Common myeloid progenitor, CD34-positive (primary cell): Measurements from ENCODE around the gene LNX1.

Experiments
- CTCF ChIA-PET: fragments of 350-600 bp; sonication (Branson Sonifier 250); formaldehyde crosslinking; loops from one replicate; lab custom pipeline; 2021; ENCODE audit warnings: antibody characterized with exemption; lab: Charles Lee
- POLR2A ChIA-PET: fragments of 350-600 bp; sonication (Branson Sonifier 250); formaldehyde crosslinking; loops from one replicate; lab custom pipeline; 2021; ENCODE audit warnings: antibody characterized with exemption; lab: Charles Lee
- DNase-seq, 3 donors: peaks; one replicate each; pipeline versions ENCODE4 v3.0.0 to v3.0.0-alpha.2; 2013
- H3K27ac ChIP-seq, 2 experiments: 1 replicate in 1 of 2; 2 replicates in 1 of 2; pipeline ENCODE4 v1.7.0; 2013; ENCODE audit warnings: inconsistent platforms in 2 of 2, low read length in 2 of 2, mild to moderate bottlenecking in 2 of 2, low read depth in 1 of 2, moderate library complexity in 1 of 2; ENCODE audit not compliant: severe bottlenecking in 2 of 2, insufficient read depth in 1 of 2, poor library complexity in 1 of 2
- H3K27me3 ChIP-seq, 5 experiments: replicated peaks in 2 of 5; 1 replicate in 3 of 5; 2 replicates in 2 of 5; pipeline versions ENCODE4 v1.6.1 to v1.7.0; 2013; ENCODE audit warnings: low read length in 4 of 5, mild to moderate bottlenecking in 2 of 5, moderate library complexity in 2 of 5, inconsistent platforms in 1 of 5; ENCODE audit not compliant: insufficient read depth in 5 of 5, control insufficient read depth in 4 of 5
- H3K36me3 ChIP-seq, 4 experiments: 1 replicate in 2 of 4; 2 replicates in 2 of 4; pipeline versions ENCODE4 v1.6.1 to v1.7.0; 2013; ENCODE audit warnings: low read length in 3 of 4, control low read depth in 1 of 4, mild to moderate bottlenecking in 1 of 4; ENCODE audit not compliant: control insufficient read depth in 4 of 4, insufficient read depth in 4 of 4
- H3K4me1 ChIP-seq, 4 experiments: 1 replicate in 3 of 4; 2 replicates in 1 of 4; pipeline versions ENCODE4 v1.6.1 to v1.7.1; 2013; ENCODE audit warnings: low read length in 3 of 4, mild to moderate bottlenecking in 3 of 4, control low read depth in 1 of 4, inconsistent platforms in 1 of 4, moderate library complexity in 1 of 4; ENCODE audit not compliant: control insufficient read depth in 4 of 4, insufficient read depth in 4 of 4; ENCODE audit errors: control extremely low read depth in 1 of 4
- H3K4me3 ChIP-seq, 7 experiments: 1 replicate in 4 of 7; 2 replicates in 3 of 7; pipeline versions ENCODE4 v1.5.1 to v1.7.0; 2013; ENCODE audit warnings: mild to moderate bottlenecking in 7 of 7, low read length in 6 of 7, moderate library complexity in 6 of 7, inconsistent platforms in 2 of 7, low read depth in 2 of 7, control low read depth in 1 of 7; ENCODE audit not compliant: insufficient read depth in 4 of 7, control insufficient read depth in 1 of 7; ENCODE audit errors: extremely low read depth in 1 of 7
- H3K9me3 ChIP-seq, 5 experiments: 1 replicate in 4 of 5; 2 replicates in 1 of 5; pipeline versions ENCODE4 v1.6.1 to v1.7.1; 2013; ENCODE audit warnings: low read length in 4 of 5, mild to moderate bottlenecking in 2 of 5, inconsistent platforms in 1 of 5, low read depth in 1 of 5, moderate library complexity in 1 of 5; ENCODE audit not compliant: control insufficient read depth in 4 of 5, insufficient read depth in 2 of 5; ENCODE audit errors: control extremely low read depth in 1 of 5
- WGBS: methylation state at CpG from one replicate; pipeline ENCODE4 v1.1.5; 2013; ENCODE audit not compliant: insufficient coverage; 5-methylcytosine and 5-hydroxymethylcytosine counted together

The LNX1 gene

DNA sequence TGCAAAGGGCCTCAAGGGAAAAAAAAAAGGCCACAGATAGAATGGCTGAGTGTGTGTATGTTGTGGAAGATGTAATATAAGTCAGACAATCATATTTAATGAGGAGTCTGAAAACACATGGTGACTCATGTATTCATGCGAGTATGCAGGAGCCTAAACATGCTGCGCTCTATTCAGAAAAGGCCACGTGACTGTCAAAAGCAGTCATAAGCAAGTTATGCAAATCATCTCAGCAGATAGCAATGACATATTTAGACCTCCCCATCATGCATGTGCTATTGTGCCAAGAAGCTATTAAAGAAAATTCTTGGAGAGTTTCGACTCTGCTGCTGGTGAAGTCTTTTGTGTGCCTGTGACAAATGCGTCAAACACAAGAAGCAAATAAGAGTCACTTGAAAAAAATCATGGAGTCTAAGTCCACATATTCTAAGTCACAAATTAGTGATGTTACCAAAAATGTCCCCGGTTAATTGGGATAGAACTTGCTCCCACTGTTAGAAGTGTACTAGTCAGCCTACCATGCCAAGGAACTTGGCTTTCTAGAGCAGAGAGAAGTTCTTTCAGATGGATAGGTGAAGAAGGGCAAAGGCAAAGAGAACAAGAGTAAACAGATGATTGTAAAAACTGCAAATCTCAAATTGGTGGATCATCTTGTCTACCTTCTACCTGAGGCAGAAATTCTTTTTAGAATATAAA is 5.0 kb downstream of the LNX1 start:
- CTCF ChIA-PET = no interaction called here
- no peak for DNase-seq
- H3K27me3 ChIP-seq = no peaks in the 10 kb centered on the region
- no peaks in the 10 kb centered on the region for H3K9me3 ChIP-seq
- H3K27ac ChIP-seq = no peak overlapping the region
- 100% methylated on average over 2 of the region's 6 CpGs for WGBS
- H3K4me3 ChIP-seq = no peak overlapping the region
- H3K36me3 ChIP-seq = no peaks in the 10 kb centered on the region
- POLR2A ChIA-PET = no interaction called here
- peaks cover 1 to 4% (median 2%) of the 10 kb centered on the region in 4 experiments for H3K4me1 ChIP-seq

DNA sequence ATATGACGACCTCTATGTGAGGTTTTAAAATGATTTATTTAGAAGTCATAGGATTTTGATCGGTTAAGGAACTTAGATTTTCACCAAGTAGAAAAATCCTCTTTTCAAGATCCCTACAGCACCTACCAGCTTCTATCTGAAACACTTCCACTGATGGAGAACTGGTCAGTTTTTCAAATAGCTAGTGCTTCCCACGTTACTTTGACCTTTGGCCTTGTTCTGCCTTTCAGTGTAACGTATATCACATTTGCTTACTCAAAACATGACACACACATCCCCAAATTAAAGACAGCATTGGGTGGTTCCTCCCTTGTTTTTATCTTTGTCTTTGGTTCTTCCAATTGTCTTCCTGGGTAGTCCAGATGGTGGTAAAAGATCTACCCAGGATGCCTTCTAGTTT is 6.6 kb downstream of the LNX1 start:
- no peak overlapping the region for H3K4me3 ChIP-seq
- no peaks in the 10 kb centered on the region for H3K27me3 ChIP-seq
- no peaks in the 10 kb centered on the region for H3K36me3 ChIP-seq
- ChIA-PET POLR2A (no interaction called here), CTCF (no interaction called here)
- no peaks in the 10 kb centered on the region for H3K9me3 ChIP-seq
- no peak for DNase-seq
- no peaks in the 10 kb centered on the region for H3K4me1 ChIP-seq
- no peak overlapping the region for H3K27ac ChIP-seq
- 100% methylated on average over 2 of the region's 4 CpGs for WGBS

DNA sequence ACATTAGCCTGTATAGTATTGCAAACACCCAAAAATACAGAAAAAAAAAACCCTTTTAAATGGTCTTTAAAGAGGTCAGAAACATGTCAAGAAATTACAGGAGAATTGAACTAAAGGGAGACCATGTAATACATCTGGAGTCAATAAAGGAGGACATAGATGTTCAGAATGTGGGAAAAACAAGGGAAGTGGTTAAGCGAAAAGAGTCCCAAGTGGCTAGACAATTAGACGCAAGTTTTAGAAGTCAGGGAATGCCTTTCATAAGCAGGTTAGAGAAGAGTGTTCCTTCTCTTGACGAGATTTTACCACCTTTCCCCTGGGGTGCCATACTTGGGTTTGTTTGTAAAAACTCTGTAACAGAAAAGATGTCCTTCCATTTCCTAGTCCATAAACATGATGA is 7.8 kb downstream of the LNX1 start:
- H3K4me1 ChIP-seq = no peaks in the 10 kb centered on the region
- no peak overlapping the region for H3K27ac ChIP-seq
- WGBS = 95% methylated on average over 3 of the region's 3 CpGs
- no peaks in the 10 kb centered on the region for H3K36me3 ChIP-seq
- ChIA-PET CTCF (no interaction called here), POLR2A (interaction anchor here (0.6 kb wide), 1 partner anchor 538 kb away, joined by 3 read pairs; no protein-coding TSS in a partner anchor)
- no peaks in the 10 kb centered on the region for H3K27me3 ChIP-seq
- H3K9me3 ChIP-seq = no peaks in the 10 kb centered on the region
- H3K4me3 ChIP-seq = no peak overlapping the region
- DNase-seq = no peak

DNA sequence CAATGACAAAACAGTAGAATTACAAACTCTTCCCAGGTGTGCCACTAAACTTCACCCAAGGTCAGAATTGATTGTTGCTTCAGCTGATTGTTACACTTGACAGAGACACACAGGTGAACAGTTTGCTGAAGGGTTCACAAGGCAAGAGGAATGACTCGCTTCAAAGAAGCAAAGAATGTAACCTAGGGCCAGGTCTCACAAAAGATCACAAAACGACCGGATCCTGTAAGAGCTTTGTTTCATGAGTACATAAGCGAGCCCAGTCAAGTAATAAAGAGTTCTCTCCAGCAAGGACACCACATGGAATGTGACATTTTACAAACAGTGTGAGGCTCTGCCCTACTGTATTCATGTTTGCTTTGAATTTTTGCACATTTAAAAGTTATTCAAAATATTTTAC is 9.1 kb downstream of the LNX1 start:
- no peak for DNase-seq
- CTCF ChIA-PET = no interaction called here

DNA sequence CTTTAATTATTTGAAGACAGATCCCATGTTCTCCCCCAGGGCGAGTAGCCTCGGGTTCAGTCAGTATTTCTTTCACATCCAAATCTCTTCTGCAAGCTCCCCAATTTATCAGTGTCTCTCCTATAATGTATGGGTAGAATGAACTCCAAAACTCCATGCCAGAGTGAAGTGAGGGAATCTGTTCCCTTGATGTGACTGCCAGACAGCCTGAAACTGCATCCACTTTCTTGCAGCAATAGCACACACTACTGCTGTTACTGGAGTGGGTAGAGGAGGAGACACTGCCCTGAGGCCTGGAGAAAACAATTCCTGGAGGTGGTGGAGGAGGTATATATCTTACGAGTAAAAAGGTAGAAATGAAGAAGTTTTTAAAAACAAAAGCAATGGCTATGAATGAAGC is 11.0 kb downstream of the LNX1 start:
- Histone ChIP-seq H3K4me1 (peaks cover 0 to 4% (median under 1%) of the 10 kb centered on the region in 4 experiments), H3K27ac (no peak overlapping the region), H3K4me3 (no peak overlapping the region), H3K9me3 (no peaks in the 10 kb centered on the region), H3K27me3 (no peaks in the 10 kb centered on the region), H3K36me3 (no peaks in the 10 kb centered on the region)
- ChIA-PET POLR2A (no interaction called here), CTCF (interaction anchor here (0.6 kb wide), 1 partner anchor 30 kb away, joined by 3 read pairs; no protein-coding TSS in a partner anchor)
- WGBS = 100% methylated on average over 1 of the region's 3 CpGs
- DNase-seq = no peak

More for the DNA sequence above, 9.1 kb downstream of the LNX1 start:
- H3K36me3 ChIP-seq = no peaks in the 10 kb centered on the region
- no peak overlapping the region for H3K4me3 ChIP-seq
- H3K4me1 ChIP-seq = no peaks in the 10 kb centered on the region
- no peak overlapping the region for H3K27ac ChIP-seq
- H3K27me3 ChIP-seq = no peaks in the 10 kb centered on the region
- 100% methylated on average over 4 of the region's 4 CpGs for WGBS
- no peaks in the 10 kb centered on the region for H3K9me3 ChIP-seq
- POLR2A ChIA-PET = no interaction called here

DNA sequence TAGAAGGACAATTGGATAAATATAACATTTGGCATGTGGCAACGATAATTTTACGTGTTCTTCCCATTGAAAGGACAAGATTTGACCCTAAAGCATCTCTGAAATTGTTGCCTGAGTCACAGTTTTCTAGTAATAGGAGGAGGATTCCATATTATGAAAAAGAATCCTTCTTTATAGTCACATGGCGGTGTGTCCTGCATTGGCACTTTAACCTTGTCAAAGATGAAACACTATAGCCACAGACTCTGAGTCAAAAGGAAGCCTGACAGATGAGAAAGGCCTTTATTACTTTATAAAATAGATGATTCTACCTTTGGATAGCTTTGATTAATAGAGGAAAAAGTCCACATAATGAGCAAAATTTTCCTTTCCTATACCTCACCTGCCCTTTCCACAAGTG is 11.5 kb downstream of the LNX1 start:
- H3K27ac ChIP-seq = no peak overlapping the region
- no peaks in the 10 kb centered on the region for H3K36me3 ChIP-seq
- no peaks in the 10 kb centered on the region for H3K9me3 ChIP-seq
- peaks cover 0 to 4% (median under 1%) of the 10 kb centered on the region in 4 experiments for H3K4me1 ChIP-seq
- no peak for DNase-seq
- no peaks in the 10 kb centered on the region for H3K27me3 ChIP-seq
- ChIA-PET CTCF (interaction anchor here (0.6 kb wide), 1 partner anchor 30 kb away, joined by 3 read pairs; no protein-coding TSS in a partner anchor), POLR2A (no interaction called here)
- 100% methylated on average over 2 of the region's 3 CpGs for WGBS
- H3K4me3 ChIP-seq = no peak overlapping the region

DNA sequence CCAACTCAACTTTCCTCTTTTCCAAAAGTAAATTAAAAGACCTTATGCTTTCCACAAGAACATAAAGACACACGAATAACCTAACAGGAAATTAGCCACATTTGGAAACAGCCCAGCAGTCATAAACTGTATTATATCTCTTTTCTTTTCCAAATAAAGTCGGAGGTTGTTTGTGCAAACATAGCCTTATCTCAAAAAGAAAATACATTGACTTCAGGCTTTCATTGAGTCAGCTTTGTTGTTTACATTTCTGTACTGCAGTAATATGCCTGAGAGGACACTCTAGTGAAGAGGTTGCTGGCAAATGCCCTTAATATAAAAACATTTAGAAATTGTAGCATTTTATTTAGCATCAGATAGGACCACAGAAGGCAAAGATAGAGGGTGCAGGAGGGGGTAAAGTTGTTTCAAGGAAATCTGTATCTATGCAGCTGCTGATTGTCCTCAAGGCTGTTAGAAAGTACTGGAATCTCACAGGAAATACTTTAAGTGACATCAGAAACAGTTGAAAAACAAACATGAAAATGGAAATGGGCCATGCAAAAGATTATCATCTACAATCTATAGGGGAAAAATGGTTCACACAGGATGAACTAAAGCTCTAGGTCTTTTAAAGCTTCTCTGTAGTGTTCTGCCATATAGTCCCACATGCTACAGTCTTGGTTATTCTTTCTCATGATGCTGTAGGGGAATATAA is 14.5 kb downstream of the LNX1 start:
- no peak for DNase-seq
- Histone ChIP-seq H3K27ac (no peak overlapping the region), H3K4me1 (peaks cover 0 to 6% (median under 1%) of the 10 kb centered on the region in 4 experiments), H3K36me3 (no peaks in the 10 kb centered on the region), H3K4me3 (no peak overlapping the region), H3K9me3 (no peaks in the 10 kb centered on the region), H3K27me3 (no peaks in the 10 kb centered on the region)
- ChIA-PET CTCF (no interaction called here), POLR2A (no interaction called here)
- WGBS = no CpG with 5 or more reads among the region's 2 CpGs
